GM19023 (cell line): ENCODE measurements around the gene FBF1.
"Not testable (repeated sequence)": the region's sequence is repeated elsewhere in the genome, so short reads cannot be mapped to it uniquely, and the experiment has no call there.

ENCODE experiments used
- ATAC-seq: cut with Tn5 transposase; IDR thresholded peaks from one replicate; pipeline ENCODE4 v1.9.1; 2021; ENCODE audit warnings: mild to moderate bottlenecking, moderate library complexity; ENCODE audit not compliant: unreplicated experiment

FBF1 gene

GRCh38 chr17:75876938-75877751 is 63.7 kb downstream of the FBF1 start:
- ATAC-seq = no peak

DNA sequence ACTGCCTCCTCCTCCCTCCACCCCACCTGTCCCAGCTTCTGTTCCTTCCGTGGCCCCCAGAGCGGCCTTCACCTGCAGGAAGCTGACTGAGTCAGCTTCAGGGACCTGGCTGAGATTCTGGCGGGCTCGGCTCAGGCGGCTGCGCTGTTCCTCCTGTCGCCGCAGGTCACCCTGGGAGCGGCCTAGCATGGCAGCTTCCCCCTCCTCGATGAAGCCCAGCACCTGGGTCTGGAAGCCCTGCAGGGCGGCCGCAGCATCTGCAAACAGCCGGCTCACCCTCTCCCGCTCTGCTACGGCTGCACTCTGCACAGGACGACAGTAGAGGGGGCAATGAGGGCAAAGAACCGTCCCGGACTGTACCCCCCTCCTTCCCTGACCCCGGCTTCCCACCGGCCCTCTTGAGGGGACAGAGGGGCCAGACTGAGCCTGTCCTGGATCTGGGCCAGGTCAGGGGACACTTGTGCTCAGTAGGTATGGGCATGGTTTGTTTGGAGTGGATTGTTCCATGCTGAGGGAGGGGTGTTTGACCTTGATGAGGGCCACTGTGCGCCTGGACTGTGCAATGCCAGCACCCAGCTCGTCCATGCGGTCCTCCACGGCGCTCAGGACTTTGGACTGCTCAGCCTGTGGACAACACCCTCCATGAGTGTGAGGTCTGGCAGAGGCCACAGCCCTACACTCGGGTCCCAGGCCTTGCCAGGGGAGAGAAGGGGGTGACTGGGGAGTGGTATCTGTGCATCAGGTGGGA is 64.5 kb downstream of the FBF1 start:
- no peak for ATAC-seq

GRCh38 chr17:75875940-75876189 is 65.0 kb downstream of the FBF1 start:
- ATAC-seq = no peak

GRCh38 chr17:75875182-75875939 is 65.5 kb downstream of the FBF1 start:
- no peak for ATAC-seq

GRCh38 chr17:75874323-75875181 is 66.3 kb downstream of the FBF1 start:
- no peak for ATAC-seq

DNA sequence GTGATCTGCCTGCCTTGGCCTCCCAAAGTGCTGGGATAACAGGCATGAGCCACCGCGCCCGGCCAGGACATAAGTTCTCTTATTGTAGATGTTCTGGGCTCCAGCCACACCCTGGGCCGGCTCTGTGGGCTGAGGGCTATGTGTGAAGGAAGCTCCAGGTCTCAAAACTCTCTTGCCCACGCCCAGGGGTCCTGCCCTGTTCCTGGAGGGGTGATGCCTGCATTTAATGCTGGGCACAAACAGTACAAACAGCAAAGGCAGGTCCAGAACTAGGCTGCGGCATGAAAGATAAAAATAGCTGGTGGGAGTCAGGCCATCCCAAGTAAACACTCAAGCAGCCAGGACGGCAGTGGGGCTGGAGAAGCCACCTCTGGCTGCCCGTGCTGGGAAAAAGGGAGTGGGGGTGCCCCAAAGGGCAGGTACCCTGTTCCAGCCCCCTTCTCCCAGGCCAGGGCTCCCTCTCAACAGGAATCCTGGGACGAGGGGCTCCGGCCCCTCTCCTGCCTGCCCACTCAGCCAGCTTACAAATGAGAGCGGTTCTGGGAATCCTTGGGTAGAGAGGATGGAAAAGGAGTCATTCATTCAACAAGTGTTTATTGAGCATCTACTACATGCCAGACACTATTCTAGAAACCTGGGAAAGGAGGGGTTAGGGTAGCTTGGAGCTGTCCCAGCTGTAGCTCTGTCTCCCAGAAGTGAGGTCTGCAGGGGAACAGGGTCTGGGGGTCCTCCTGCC is 67.1 kb downstream of the FBF1 start:
- no peak for ATAC-seq

DNA sequence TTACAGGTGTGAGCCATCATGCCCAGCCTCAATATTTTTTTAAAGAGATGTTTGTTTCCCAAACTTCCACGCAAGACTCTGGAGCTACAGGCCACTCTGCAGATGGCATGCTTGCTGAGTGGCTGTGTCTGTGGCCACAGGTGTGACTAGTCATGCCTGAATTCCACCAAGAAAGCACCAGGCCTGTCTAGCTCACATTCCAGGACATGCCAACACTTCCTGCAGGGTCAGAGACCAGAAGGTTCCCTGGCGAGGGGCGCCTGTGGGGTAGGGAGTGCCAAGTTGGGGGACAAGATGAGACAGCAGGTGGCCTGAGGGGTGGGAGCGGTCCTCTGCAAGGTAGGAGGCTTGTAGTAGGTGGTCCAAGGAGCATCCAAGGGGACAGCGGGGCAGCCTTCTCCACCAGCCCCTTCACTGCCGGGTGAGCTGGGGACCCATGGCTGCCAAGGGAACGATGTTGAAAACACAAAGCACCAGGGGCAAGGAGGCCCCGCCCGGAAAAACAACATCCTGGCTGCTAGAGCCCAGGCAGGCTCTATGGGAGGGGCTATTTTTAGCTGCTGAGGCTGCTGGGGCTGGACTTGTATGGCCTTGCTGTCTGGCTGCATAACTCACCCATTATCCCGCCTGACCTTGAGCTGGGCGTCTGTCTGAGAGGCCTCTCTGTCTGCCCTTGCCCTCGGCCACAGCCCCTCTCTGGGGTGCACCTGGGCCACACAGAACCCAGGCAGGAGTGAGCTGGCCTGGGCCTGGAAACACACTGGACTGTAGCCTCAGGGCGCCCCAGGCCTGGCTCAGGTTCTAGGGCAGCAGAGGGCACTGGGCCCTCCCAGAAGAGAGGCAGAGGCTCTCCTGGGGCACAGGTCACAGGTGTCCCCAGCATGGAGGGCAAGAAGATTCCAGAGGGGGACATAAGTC is 68.1 kb downstream of the FBF1 start:
- ATAC-seq = no peak

- ATAC-seq = not testable (repeated sequence)
Measured at GRCh38 chr17:75870228-75870627, 70.6 kb downstream of the FBF1 start.

- ATAC-seq = no peak
Measured at GRCh38 chr17:75869282-75870141, 71.3 kb downstream of the FBF1 start.

GRCh38 chr17:75868730-75869281 is 72.0 kb downstream of the FBF1 start:
- not testable (repeated sequence) for ATAC-seq

GRCh38 chr17:75865404-75866188 is 75.2 kb downstream of the FBF1 start:
- ATAC-seq = not testable (repeated sequence)

- ATAC-seq = not testable (repeated sequence)
Measured at GRCh38 chr17:75864887-75865286, 76.0 kb downstream of the FBF1 start.

GRCh38 chr17:75864448-75864871 is 76.4 kb downstream of the FBF1 start:
- ATAC-seq = peak; percentile 77

DNA sequence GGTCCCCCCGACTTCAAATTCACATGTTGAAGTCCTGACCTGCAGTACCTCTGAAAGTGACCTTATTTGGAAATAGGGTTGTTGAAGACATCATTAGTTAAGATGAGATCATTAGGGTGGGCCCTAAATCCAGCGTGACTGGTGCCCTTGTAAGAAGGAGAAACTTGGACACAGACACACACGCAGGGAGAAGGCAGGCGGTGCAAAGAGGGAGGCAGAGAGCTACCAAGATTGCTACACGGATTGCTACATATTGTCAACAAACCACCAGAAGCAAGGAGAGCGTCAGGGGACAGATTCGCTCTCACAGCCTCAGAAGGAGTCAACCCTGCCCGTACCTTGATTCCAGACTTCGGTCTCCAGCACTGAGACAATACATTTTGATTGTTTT is 78.9 kb downstream of the FBF1 start:
- ATAC-seq = no peak
